DMS53 treated with DMSO at 0.1 percent for 48 hours (cell line): ENCODE data around the gene C9orf85.

Experiments
- DNase-seq: peaks from one replicate; lab custom pipeline; 2025; ENCODE audit not compliant: unreplicated experiment; lab: John Stamatoyannopoulos, UW

Gene C9orf85

DNA sequence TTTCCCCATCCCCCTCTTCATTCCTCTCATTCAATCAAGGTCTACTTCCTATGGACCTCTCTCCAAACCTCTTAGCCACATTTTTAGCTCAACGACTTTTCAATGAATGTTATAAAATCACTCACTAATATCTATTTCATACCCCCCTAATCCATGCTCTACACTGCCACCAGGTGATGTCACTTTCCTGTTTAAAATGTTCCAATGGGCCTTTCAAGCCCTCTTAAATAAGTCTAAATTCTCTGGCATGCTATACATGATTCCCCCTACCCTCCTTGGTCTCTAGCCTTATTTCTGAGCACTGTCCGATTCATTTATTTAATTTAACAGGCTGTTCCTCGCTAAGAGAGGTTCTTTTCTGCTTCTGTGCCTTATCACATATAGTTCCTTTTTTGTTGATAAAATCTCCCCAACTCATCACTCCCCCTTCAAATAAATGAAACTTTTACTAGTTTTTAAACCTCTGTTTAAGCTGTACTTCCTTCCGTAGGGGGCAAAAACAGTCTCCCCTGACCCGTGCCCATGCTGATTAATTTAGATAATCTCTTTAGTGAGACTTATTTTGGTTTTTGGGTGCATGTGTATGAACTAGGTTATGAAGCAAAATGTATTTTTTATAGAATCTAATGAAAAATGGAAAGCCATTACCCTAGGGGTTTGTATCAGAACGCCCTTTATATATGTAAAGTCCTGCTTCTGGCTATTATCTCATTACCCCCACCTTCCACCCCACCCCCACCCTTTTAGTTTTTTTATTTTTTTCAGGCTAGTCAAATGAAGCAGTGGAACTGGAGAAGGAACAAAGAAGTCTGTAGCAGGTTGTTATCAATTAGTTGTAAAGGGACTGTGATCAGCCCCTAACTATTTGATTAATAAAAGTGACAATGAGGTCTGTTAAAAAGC lies 9.5 kb upstream of the C9orf85 start:
- DNase-seq: no peak

DNA sequence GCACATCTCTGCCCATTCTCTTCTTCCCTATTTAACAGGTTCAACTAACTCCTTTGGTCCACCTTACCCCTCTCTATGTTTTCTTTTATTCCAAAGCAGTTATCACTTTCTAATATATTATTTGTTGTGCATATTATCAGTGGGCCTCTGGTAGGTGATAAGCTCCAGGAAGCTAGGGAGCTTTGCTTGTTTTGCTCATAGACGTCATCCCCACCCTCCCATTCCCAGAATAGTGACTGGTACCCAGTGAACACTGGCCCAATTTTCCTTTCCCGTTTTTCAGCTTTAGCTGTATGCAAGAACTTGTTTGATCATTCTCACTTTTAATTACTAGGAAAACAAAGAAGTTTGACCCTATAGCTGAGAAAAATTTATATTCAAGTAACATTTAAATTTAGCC lies 7.4 kb upstream of the C9orf85 start:
- no peak for DNase-seq

DNA sequence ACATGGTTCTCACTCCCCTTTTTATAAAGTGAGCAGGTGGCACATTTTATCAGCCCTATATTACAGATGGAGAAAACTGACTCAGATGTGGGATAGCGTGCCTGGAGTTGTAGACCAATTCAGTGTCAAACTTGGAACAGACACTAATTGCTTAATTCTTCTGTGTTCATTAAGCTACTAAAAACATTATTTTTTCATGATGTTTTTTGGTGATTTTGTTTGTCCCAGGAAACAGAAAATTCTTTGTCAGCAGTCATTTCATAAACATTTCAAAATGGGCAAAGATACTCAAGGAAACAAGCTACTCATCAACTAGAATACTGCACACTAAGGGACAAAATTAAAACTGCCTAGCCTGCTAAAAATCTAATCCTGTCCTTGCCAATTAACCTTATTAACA lies 2.6 kb upstream of the C9orf85 start:
- no peak for DNase-seq

GRCh38 chr9:71909887-71910649 lies 1.4 kb upstream of the C9orf85 start:
- no peak for DNase-seq

GRCh38 chr9:71910650-71911060 lies 784 bp upstream of the C9orf85 start:
- DNase-seq: no peak

DNA sequence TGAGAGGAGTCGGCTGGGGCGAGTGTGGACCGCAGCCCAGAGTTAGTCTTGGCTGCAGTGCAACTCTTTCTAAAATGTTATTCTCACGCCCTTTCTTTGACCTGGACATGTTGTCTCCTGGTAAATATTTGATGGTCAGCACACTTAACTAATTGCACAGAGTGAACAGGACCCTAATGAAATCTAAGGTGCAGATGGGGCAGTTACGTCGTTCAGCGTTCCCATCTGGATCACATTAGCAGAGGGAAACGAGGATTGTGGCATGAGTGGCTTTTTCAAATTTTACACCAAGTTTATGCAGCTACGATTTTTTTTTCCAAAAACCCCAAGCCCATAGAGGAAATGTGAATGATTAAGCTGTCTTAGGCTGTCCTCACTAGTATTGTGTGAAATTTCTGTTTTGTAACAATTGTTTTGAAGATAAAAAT lies 483 bp downstream of the C9orf85 start:
- DNase-seq: peak; percentile 14

DNA sequence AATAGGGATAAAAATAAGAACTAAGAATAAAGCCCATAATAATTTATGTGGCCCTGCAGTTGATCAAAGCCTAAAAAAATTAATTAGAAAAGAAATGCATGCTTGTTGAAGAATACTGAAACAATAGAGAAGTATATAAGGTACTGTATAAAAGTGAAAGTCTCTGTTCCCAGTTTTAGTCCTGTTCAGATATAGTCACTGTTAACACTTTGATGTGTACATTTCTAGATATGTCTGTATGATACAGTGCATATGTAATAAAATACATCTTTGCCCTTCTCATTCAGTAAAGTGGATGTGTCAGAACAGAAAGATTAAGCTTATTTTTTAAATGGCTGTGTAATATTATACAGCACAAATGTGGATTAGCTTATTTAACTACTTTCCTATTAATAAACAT lies 4.1 kb downstream of the C9orf85 start:
- no peak for DNase-seq

GRCh38 chr9:71916834-71917534 lies 5.5 kb downstream of the C9orf85 start:
- DNase-seq: no peak

GRCh38 chr9:71918419-71918818 lies 7.0 kb downstream of the C9orf85 start:
- DNase-seq: no peak

DNA sequence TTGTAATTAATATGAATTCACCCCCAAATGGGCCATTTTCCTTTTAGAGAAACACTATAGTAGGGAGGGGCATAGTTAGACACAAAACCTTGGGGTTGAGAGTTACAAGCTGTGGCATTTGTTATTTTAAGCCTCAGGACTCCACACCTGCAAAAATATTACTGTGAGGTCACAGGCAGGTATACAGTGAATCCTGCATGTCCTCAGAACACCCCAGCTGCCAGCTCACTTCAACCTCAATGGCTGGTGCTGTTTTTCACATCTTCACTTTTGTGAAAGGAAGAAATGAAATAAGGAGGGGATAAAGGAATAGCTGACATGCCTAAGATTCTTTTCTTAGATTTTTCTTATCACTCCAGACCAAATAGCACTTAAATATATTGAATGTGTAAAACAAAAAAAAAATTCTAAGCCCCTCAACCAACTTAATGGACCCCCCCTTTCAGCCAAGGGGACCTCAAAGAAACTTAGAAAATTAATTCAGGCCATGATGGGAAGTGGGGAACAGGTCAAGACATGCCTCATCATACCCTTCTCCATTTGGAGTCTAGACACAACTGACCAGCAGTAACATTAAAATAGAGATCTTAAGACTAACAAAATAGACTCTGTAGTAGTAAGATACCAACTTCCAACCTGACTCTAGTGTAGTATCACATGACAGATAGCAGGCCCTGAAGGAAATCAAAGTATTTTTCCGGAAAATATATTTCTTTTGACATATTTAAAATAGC lies 9.2 kb downstream of the C9orf85 start:
- DNase-seq: no peak

GRCh38 chr9:71921190-71921814 lies 9.9 kb downstream of the C9orf85 start:
- DNase-seq: no peak

GRCh38 chr9:71924576-71924975 lies 13.1 kb downstream of the C9orf85 start:
- no peak for DNase-seq

DNA sequence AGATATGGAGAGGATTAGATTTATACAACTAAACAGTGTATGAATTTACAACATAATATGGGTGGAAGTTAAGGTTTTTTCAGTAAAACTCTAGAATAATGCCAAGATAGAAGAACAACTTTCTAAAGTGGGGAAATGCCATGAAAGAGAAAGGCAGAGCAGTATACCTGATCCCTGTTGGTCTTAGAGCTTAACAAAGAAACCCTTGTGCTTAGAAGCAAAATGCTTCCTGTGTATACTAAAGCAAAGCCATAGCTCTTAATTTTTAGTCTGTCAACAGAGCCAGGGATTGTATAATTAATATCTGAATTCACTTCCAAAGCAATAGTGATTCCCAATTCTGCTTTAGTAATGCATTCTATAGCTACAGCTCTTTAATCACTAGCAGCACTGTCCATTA lies 14.4 kb downstream of the C9orf85 start:
- DNase-seq: no peak

GRCh38 chr9:71928376-71928775 lies 16.9 kb downstream of the C9orf85 start:
- no peak for DNase-seq

- DNase-seq: no peak
Measured at GRCh38 chr9:71928806-71929205, 17.4 kb downstream of the C9orf85 start.

GRCh38 chr9:71929223-71929622 lies 17.8 kb downstream of the C9orf85 start:
- DNase-seq: no peak

- no peak for DNase-seq
Measured at GRCh38 chr9:71929791-71930440, 18.5 kb downstream of the C9orf85 start.

GRCh38 chr9:71931166-71931565 lies 19.7 kb downstream of the C9orf85 start:
- no peak for DNase-seq

- no peak for DNase-seq
Measured at GRCh38 chr9:71936066-71936465, 24.6 kb downstream of the C9orf85 start.

- no peak for DNase-seq
Measured at GRCh38 chr9:71937070-71937625, 25.7 kb downstream of the C9orf85 start.
